Measurements from ENCODE around the gene TTLL8.

DNA sequence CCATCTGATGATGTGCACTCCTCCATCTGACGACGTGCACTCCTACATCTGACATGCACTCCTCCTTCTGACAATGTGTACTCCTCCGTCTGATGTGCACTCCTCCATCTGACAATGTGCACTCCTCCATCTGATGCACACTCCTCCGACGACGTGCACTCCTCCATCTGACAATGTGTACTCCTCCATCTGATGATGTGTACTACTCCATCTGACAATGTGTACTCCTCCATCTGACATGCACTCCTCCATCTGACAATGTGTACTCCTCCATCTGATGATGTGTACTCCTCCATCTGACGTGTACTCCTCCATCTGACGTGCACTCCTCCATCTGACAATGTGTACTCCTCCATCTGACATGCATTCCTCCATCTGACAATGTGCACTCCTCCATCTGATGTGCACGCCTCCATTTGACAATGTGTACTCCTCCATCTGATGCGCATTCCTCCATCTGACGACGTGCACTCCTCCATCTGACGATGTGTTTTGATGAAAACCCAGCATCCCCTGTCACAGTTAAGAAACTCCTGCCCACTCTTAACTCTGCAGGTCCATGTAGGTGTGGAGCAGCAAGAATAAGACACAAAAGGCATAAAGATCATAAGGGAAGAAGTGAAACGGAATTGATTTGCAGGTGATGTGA, 35.8 kb downstream of the TTLL8 start:
- TF ChIP-seq YY1 (IDR thresholded peaks at IDR 0.05; ENCODE audit: extremely low read depth, insufficient replicate concordance, low read depth, low read length): no peak
- no peak for TF ChIP-seq EZH2 (IDR thresholded peaks at IDR 0.05)
- no peak for TF ChIP-seq POLR2A (IDR thresholded peaks at IDR 0.05; ENCODE audit: borderline replicate concordance, extremely low read depth, insufficient read depth, insufficient read length)
- no peak for TF ChIP-seq REST (IDR thresholded peaks at IDR 0.05; ENCODE audit: low read depth)
- no peak for TF ChIP-seq ZFX (IDR thresholded peaks at IDR 0.05)
- TF ChIP-seq CTCF (IDR thresholded peaks at IDR 0.05 in 2 of 3, conservative IDR thresholded peaks at IDR 0.05 in 1 of 3; ENCODE audit: borderline replicate concordance in 1 of 3, insufficient read depth in 1 of 3, low read depth in 2 of 3, low read length in 2 of 3): no peak
- TF ChIP-seq SIN3A (IDR thresholded peaks at IDR 0.05; ENCODE audit: low read depth): no peak
- TF ChIP-seq EZH2phosphoT487 (IDR thresholded peaks at IDR 0.05; ENCODE audit: borderline replicate concordance): no peak

Measured in HCT116 (cell line).